ENCODE data around the gene GRHPR.
"Not testable (repeated sequence)": the region's sequence is repeated elsewhere in the genome, so short reads cannot be mapped to it uniquely, and the experiment has no call there.

Gene GRHPR

GRCh38 chr9:37421914-37422288, 595 bp upstream of the GRHPR start:
- no peak for DNase-seq (ENCODE audit: low read depth)
- TF ChIP-seq CTCF (conservative IDR thresholded peaks at IDR 0.05; ENCODE audit: low read depth, low read length), result no peak
- H3K4me3 ChIP-seq (ENCODE audit: low read length), result peak overlapping the region; percentile 85

GRCh38 chr9:37423508-37423907, 1.0 kb downstream of the GRHPR start:
- H3K4me3 ChIP-seq (ENCODE audit: low read length), result peak overlapping the region; percentile 85
- no peak for DNase-seq (ENCODE audit: low read depth)
- TF ChIP-seq CTCF (conservative IDR thresholded peaks at IDR 0.05; ENCODE audit: low read depth, low read length), result no peak

- DNase-seq (ENCODE audit: low read depth), result no peak
- no peak overlapping the region for H3K4me3 ChIP-seq (ENCODE audit: low read length)
- no peak for TF ChIP-seq CTCF (conservative IDR thresholded peaks at IDR 0.05; ENCODE audit: low read depth, low read length)
These were observed 1.7 kb downstream of the GRHPR start for GRCh38 chr9:37424204-37424685.

- TF ChIP-seq CTCF (conservative IDR thresholded peaks at IDR 0.05; ENCODE audit: low read depth, low read length), result no peak
- H3K4me3 ChIP-seq (ENCODE audit: low read length), result no peak overlapping the region
- DNase-seq (ENCODE audit: low read depth), result no peak
These were observed 2.3 kb downstream of the GRHPR start for GRCh38 chr9:37424686-37425297.

GRCh38 chr9:37425298-37425752, 2.8 kb downstream of the GRHPR start:
- no peak overlapping the region for H3K4me3 ChIP-seq (ENCODE audit: low read length)
- TF ChIP-seq CTCF (conservative IDR thresholded peaks at IDR 0.05; ENCODE audit: low read depth, low read length), result no peak
- DNase-seq (ENCODE audit: low read depth), result no peak

GRCh38 chr9:37426431-37426830, 3.9 kb downstream of the GRHPR start:
- not testable (repeated sequence) for H3K4me3 ChIP-seq (ENCODE audit: low read length); DNase-seq (ENCODE audit: low read depth)

GRCh38 chr9:37426846-37427245, 4.3 kb downstream of the GRHPR start:
- no peak for DNase-seq (ENCODE audit: low read depth)
- no peak for TF ChIP-seq CTCF (conservative IDR thresholded peaks at IDR 0.05; ENCODE audit: low read depth, low read length)
- H3K4me3 ChIP-seq (ENCODE audit: low read length), result no peak overlapping the region

Data from retinal pigment epithelial cell (primary cell).